Activated CD4-positive, alpha-beta T cell treated with anti-CD3 and anti-CD28 coated beads, Interleukin-2, amount 10 ng/mL, durations not matched to agents 7 days and 5 days (primary cell): ENCODE results near the gene MSH6. TPM values are rescaled to one million over a fixed set of nuclear protein-coding genes. Genes with fewer than 3 reads are reported as not detected.
A peak's percentile ranks its signal among the peaks of the same experiment; 100 is the strongest.

ENCODE experiments used
- CTCF ChIA-PET: fragments of 350-600 bp; sonication (Branson Sonifier 250); formaldehyde crosslinking; loops from one replicate; lab custom pipeline; 2021; ENCODE audit warnings: antibody characterized with exemption; lab: Charles Lee
- POLR2A ChIA-PET: fragments of 350-600 bp; sonication (Branson Sonifier 250); formaldehyde crosslinking; loops from one replicate; lab custom pipeline; 2021; ENCODE audit warnings: antibody characterized with exemption; lab: Charles Lee
- DNase-seq: peaks from one replicate; pipeline ENCODE4 v3.0.0-alpha.2; 2020
- H3K27ac Mint-ChIP-seq: one replicate; pipeline ENCODE4 v1.8.0; 2021; ENCODE audit warnings: mild to moderate bottlenecking, moderate library complexity, mixed read lengths
- H3K27me3 Mint-ChIP-seq: one replicate; pipeline ENCODE4 v1.8.0; 2021; ENCODE audit warnings: mixed read lengths
- H3K36me3 Mint-ChIP-seq: one replicate; pipeline ENCODE4 v1.8.0; 2021; ENCODE audit warnings: low read depth, mixed read lengths
- H3K4me1 Mint-ChIP-seq: one replicate; pipeline ENCODE4 v1.8.0; 2021; ENCODE audit warnings: mixed read lengths
- H3K4me3 Mint-ChIP-seq: one replicate; pipeline ENCODE4 v1.8.0; 2021; ENCODE audit warnings: mild to moderate bottlenecking, moderate library complexity, mixed read lengths
- H3K9me3 Mint-ChIP-seq: one replicate; pipeline ENCODE4 v1.8.0; 2021; ENCODE audit warnings: mixed read lengths
- total RNA-seq, 2 experiments: library from RNA; stranded (reverse); gene quantifications; one replicate each; pipeline ENCODE4 v1.2.3, GENCODE V29; 2021

The MSH6 gene
- total RNA-seq, 2 experiments from 2014 or later: 87.7 to 92.9 TPM

DNA sequence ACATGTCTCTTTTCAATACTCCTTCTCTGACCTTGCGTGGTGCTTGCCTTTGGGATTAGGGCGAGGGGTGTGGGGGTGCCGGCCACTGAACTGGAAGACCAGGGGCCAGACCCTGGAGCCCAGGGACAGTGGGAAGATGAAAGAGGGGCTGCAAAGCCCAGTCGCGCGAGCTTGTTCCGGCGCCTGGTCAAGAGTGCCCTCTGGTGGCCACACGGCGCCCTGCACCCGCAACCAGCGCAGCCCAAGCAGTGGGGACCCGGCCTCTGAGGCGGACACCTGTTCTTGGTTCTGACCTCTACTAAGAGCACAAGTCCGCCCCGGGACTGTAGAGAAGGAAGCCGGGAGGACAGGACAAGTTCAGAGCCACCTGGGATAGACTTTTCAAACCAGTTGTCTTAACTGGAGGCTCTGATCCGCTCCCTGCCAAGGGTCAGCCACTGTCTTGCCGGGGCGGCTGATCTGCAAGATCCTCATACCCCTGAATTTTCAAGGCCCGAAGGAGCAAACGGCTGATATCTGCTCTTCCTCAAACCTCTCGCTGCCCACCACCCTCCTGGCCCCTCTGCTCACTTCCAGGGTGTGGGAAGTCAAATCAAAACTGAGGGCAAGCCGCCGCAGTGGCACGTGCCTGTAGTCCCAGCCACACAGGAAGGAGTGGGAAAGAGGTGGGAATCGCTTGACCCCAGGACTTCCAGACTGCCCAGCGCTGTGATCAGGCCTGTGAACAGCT, 14.9 kb upstream of the MSH6 start:
- Mint-ChIP-seq H3K27ac (no peak overlapping the region), H3K9me3 (no peaks in the 10 kb centered on the region), H3K4me1 (peaks cover 11% of the 10 kb centered on the region), H3K27me3 (peaks cover 3% of the 10 kb centered on the region), H3K36me3 (no peaks in the 10 kb centered on the region), H3K4me3 (no peak overlapping the region)
- CTCF ChIA-PET: interaction anchor here (0.6 to 2.3 kb wide), 21 partner anchors 8 to 514 kb away, joined by 3 to 13 read pairs (median 4); partner anchors contain the start of genes MSH2 and MSH6
- POLR2A ChIA-PET: no interaction called here
- peak; percentile 62 for DNase-seq

DNA sequence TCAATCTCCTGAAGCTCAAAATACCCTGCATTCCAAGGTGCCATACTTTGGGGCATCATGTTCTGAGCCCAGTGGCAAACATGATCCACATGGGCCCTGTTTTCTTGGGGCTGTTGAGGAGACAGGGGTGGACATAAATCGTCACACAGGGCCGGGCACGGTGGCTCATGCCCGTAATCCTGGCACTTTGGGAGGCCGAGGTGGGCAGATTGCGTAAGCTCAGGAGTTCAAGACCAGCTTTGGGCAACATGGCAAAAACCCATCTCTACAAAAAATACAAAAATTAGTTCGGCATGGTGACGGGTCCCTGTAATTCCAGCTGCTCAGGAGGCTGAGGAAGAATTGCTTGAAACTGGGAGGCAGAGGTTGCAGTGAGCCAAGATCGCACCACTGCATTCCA, 13.6 kb upstream of the MSH6 start:
- H3K9me3 Mint-ChIP-seq: no peaks in the 10 kb centered on the region
- POLR2A ChIA-PET: no interaction called here
- peaks cover 11% of the 10 kb centered on the region for H3K4me1 Mint-ChIP-seq
- H3K27ac Mint-ChIP-seq: no peak overlapping the region
- no peak for DNase-seq
- H3K4me3 Mint-ChIP-seq: no peak overlapping the region
- CTCF ChIA-PET: interaction anchor here (0.5 to 2.3 kb wide), 6 partner anchors 9 to 438 kb away, joined by 3 to 13 read pairs (median 4); partner anchors contain the start of gene MSH6
- H3K36me3 Mint-ChIP-seq: no peaks in the 10 kb centered on the region
- H3K27me3 Mint-ChIP-seq: peaks cover 4% of the 10 kb centered on the region

- no peak overlapping the region for H3K27ac Mint-ChIP-seq
- H3K27me3 Mint-ChIP-seq: peaks cover 6% of the 10 kb centered on the region
- H3K9me3 Mint-ChIP-seq: no peaks in the 10 kb centered on the region
- H3K4me3 Mint-ChIP-seq: no peak overlapping the region
- POLR2A ChIA-PET: no interaction called here
- no peaks in the 10 kb centered on the region for H3K36me3 Mint-ChIP-seq
- no peak for DNase-seq
- H3K4me1 Mint-ChIP-seq: peaks cover 11% of the 10 kb centered on the region
- CTCF ChIA-PET: interaction anchor here (0.9 to 1.1 kb wide), 2 partner anchors 11 to 21 kb away, joined by 3 to 4 read pairs; no protein-coding TSS in a partner anchor
Observed at GRCh38 chr2:47771211-47771610, 11.7 kb upstream of the MSH6 start.

DNA sequence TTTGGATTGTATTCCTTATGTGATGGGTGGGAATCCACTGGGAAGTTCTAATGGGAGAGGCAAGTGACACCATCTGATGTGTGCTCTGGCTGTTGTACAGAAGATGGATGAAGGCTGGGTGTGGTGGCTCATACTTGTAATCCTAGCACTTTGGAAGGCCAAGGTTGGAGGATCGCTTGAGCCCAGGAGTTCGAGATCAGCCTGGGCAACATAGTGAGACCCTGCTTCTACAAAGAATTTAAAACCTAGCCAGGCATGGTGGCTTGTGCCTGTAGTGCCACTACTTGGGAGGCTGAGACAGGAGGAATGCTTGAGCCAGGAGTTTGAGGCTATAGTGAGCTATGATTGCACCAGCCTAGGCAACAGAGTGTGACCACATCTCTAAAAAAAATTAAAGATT, 10.6 kb upstream of the MSH6 start:
- H3K27ac Mint-ChIP-seq: no peak overlapping the region
- POLR2A ChIA-PET: no interaction called here
- H3K27me3 Mint-ChIP-seq: peaks cover 6% of the 10 kb centered on the region
- H3K4me3 Mint-ChIP-seq: no peak overlapping the region
- DNase-seq: no peak
- peaks cover 11% of the 10 kb centered on the region for H3K4me1 Mint-ChIP-seq
- CTCF ChIA-PET: no interaction called here
- no peaks in the 10 kb centered on the region for H3K9me3 Mint-ChIP-seq
- no peaks in the 10 kb centered on the region for H3K36me3 Mint-ChIP-seq

DNA sequence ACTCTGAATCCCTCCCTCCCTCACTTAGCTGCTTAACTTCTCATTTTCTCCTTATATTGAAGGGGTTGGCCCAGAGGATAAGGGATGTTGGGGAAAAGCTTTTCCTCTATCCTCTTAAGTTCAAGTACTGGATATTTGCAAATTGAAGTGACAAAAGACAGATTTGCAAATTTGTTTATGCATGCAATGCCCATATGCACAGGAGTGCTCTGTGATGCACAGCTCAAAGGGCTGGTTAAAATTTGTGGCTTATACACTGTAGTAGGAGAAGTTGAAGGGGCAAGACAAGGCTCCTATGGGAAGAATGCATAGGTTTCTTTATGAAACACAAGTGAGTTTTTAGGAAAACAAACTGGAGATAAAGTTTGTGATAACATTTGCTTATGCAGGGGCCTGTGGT, 8.4 kb upstream of the MSH6 start:
- ChIA-PET POLR2A (no interaction called here), CTCF (no interaction called here)
- no peak overlapping the region for H3K27ac Mint-ChIP-seq
- no peak for DNase-seq
- H3K4me1 Mint-ChIP-seq: peaks cover 3% of the 10 kb centered on the region
- H3K4me3 Mint-ChIP-seq: no peak overlapping the region
- H3K27me3 Mint-ChIP-seq: peaks cover 6% of the 10 kb centered on the region
- no peaks in the 10 kb centered on the region for H3K36me3 Mint-ChIP-seq
- H3K9me3 Mint-ChIP-seq: no peaks in the 10 kb centered on the region

DNA sequence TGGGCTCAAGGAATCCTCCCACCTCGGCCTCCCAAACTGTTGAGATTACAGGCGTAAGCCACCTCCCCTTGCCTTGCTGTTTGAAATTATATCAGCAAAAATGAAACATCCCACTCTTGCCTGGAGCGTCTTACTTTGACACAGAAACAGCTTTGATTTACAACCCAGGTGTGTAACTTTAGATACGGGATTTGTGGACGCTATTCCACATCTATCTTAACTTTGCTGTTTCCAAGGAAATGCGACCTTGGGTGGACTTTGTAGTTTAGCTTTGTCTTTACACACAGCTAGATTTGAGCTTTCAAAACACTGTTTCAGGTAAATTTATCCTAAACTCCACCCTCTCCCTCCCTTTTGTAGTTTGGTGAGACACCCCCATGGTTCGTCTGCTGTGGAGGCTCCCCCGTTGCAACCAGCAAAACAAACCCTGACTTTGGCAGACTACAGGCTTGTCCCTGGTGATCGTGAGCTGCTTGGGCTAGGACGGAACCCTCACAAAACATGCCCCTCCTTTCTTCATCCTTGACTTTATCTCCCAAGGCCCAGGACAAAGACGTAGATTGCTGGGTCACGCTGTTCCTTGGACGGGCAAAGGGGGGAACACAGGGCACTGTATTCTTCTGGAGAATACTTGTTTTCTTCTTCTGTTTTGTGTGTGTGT, 5.5 kb upstream of the MSH6 start:
- CTCF ChIA-PET: interaction anchor here (0.8 kb wide), 1 partner anchor 24 kb away, joined by 3 read pairs; no protein-coding TSS in a partner anchor
- peaks cover 6% of the 10 kb centered on the region for H3K27me3 Mint-ChIP-seq
- POLR2A ChIA-PET: no interaction called here
- H3K4me1 Mint-ChIP-seq: no peaks in the 10 kb centered on the region
- no peak for DNase-seq
- H3K9me3 Mint-ChIP-seq: no peaks in the 10 kb centered on the region
- H3K4me3 Mint-ChIP-seq: no peak overlapping the region
- no peak overlapping the region for H3K27ac Mint-ChIP-seq
- H3K36me3 Mint-ChIP-seq: no peaks in the 10 kb centered on the region

- peaks cover under 1% of the 10 kb centered on the region for H3K4me1 Mint-ChIP-seq
- H3K9me3 Mint-ChIP-seq: no peaks in the 10 kb centered on the region
- H3K27ac Mint-ChIP-seq: no peak overlapping the region
- POLR2A ChIA-PET: no interaction called here
- H3K4me3 Mint-ChIP-seq: no peak overlapping the region
- CTCF ChIA-PET: interaction anchor here (1.1 to 2.9 kb wide), 3 partner anchors 9 to 19 kb away, joined by 3 to 9 read pairs (median 6); no protein-coding TSS in a partner anchor
- no peak for DNase-seq
- H3K27me3 Mint-ChIP-seq: peaks cover 2% of the 10 kb centered on the region
- peaks cover 1% of the 10 kb centered on the region for H3K36me3 Mint-ChIP-seq
Observed at GRCh38 chr2:47778698-47779425, 4.1 kb upstream of the MSH6 start.

DNA sequence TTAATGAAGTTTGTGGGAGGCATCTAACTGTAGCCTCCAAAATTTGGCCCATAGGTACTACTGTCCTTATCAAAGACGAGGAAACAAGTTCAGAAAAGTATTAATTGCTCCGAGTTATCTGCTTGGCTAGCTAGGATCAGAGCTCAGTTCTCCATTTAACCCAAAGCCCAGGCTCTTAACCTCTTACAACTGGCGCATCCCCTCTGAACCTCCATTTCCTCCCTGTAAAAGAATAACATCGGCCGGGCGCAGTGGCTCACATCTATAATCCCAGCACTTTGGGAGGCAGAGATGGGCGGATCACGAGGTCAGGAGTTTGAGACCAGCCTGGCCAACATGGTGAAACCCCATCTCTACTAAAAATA, 3.5 kb upstream of the MSH6 start:
- peaks cover 2% of the 10 kb centered on the region for H3K27me3 Mint-ChIP-seq
- no peak overlapping the region for H3K4me3 Mint-ChIP-seq

GRCh38 chr2:47782381-47782670, 619 bp upstream of the MSH6 start:
- peak overlapping the region; percentile 87 for H3K4me3 Mint-ChIP-seq
- POLR2A ChIA-PET: no interaction called here
- peak overlapping the region; percentile 82 for H3K27ac Mint-ChIP-seq
- H3K27me3 Mint-ChIP-seq: no peaks in the 10 kb centered on the region
- H3K36me3 Mint-ChIP-seq: peaks cover 18% of the 10 kb centered on the region
- no peak for DNase-seq
- peaks cover 30% of the 10 kb centered on the region for H3K4me1 Mint-ChIP-seq
- H3K9me3 Mint-ChIP-seq: no peaks in the 10 kb centered on the region
- CTCF ChIA-PET: interaction anchor here (0.8 to 1.6 kb wide), 5 partner anchors 11 to 447 kb away, joined by 3 to 7 read pairs (median 3); no protein-coding TSS in a partner anchor

More for the DNA sequence above, 3.5 kb upstream of the MSH6 start:
- H3K27ac Mint-ChIP-seq: no peak overlapping the region
- CTCF ChIA-PET: interaction anchor here (2.9 kb wide), 1 partner anchor 12 kb away, joined by 9 read pairs; no protein-coding TSS in a partner anchor
- peaks cover 5% of the 10 kb centered on the region for H3K36me3 Mint-ChIP-seq
- peaks cover 5% of the 10 kb centered on the region for H3K4me1 Mint-ChIP-seq
- POLR2A ChIA-PET: no interaction called here
- no peak for DNase-seq
- H3K9me3 Mint-ChIP-seq: no peaks in the 10 kb centered on the region

- DNase-seq: peak; percentile 69
- Mint-ChIP-seq H3K27me3 (no peaks in the 10 kb centered on the region), H3K36me3 (peaks cover 18% of the 10 kb centered on the region), H3K4me3 (peak overlapping the region; percentile 87), H3K27ac (peak overlapping the region; percentile 92), H3K9me3 (no peaks in the 10 kb centered on the region), H3K4me1 (peaks cover 37% of the 10 kb centered on the region)
- POLR2A ChIA-PET: interaction anchor here (0.7 kb wide), 1 partner anchor 20 kb away, joined by 3 read pairs; no protein-coding TSS in a partner anchor
- CTCF ChIA-PET: interaction anchor here (0.9 to 1.4 kb wide), 4 partner anchors 13 to 282 kb away, joined by 3 read pairs; no protein-coding TSS in a partner anchor
Observed at GRCh38 chr2:47783486-47784351, 774 bp downstream of the MSH6 start.

- Mint-ChIP-seq H3K9me3 (no peaks in the 10 kb centered on the region), H3K4me1 (peaks cover 37% of the 10 kb centered on the region), H3K4me3 (peak overlapping the region; percentile 87), H3K27me3 (no peaks in the 10 kb centered on the region), H3K27ac (peak overlapping the region; percentile 92), H3K36me3 (peaks cover 18% of the 10 kb centered on the region)
- ChIA-PET POLR2A (no interaction called here), CTCF (interaction anchor here (0.7 to 1.2 kb wide), 2 partner anchors 12 to 791 kb away, joined by 3 read pairs; no protein-coding TSS in a partner anchor)
- DNase-seq: no peak
Observed at GRCh38 chr2:47784352-47784851, 1.5 kb downstream of the MSH6 start.

GRCh38 chr2:47785986-47786385, 3.0 kb downstream of the MSH6 start:
- DNase-seq: no peak
- POLR2A ChIA-PET: no interaction called here
- H3K4me3 Mint-ChIP-seq: peak overlapping the region; percentile 46
- CTCF ChIA-PET: interaction anchor here (0.6 to 0.7 kb wide), 2 partner anchors 26 to 706 kb away, joined by 3 to 4 read pairs; no protein-coding TSS in a partner anchor
- H3K27me3 Mint-ChIP-seq: no peaks in the 10 kb centered on the region
- peak overlapping the region; percentile 39 for H3K27ac Mint-ChIP-seq
- H3K36me3 Mint-ChIP-seq: peaks cover 23% of the 10 kb centered on the region
- peaks cover 37% of the 10 kb centered on the region for H3K4me1 Mint-ChIP-seq
- no peaks in the 10 kb centered on the region for H3K9me3 Mint-ChIP-seq
